Lower leg skin (tissue), 4 donors: ENCODE data around the gene PXYLP1. TPM values are rescaled to one million over a fixed set of nuclear protein-coding genes. Genes with fewer than 3 reads are reported as not detected.

Experiments
- DNase-seq, 2 donors: peaks; one replicate each; pipeline ENCODE4 v3.0.0-alpha.2; 2019; ENCODE audit warnings: low spot score in 2 of 2
- H3K4me3 ChIP-seq: fragments of 200-600 bp; sonication (generic); 2 replicates; pipeline ENCODE4 v1.5.1; 2017; ENCODE audit warnings: mild to moderate bottlenecking, low read depth; ENCODE audit not compliant: poor library complexity, severe bottlenecking
- POLR2A ChIP-seq, 2 donors: fragments of 450-650 bp; IDR thresholded peaks; one replicate each; pipeline ENCODE4 v1.6.1; 2016 to 2017; ENCODE audit warnings: antibody characterized with exemption in 2 of 2, mild to moderate bottlenecking in 1 of 2, moderate library complexity in 1 of 2
- WGBS, 2 donors: methylation state at CpG; one replicate each; pipeline ENCODE4 v1.1.5; 2018; 5-methylcytosine and 5-hydroxymethylcytosine counted together
- intact Hi-C: fragments of 100-400 bp; cut with DNase I; formaldehyde crosslinking; loops from one replicate; pipeline ENCODE4 v1.15.0; 2023; ENCODE audit warnings: low total_unique reads
- total RNA-seq, 4 donors: library from RNA; depleted of rRNA; stranded (reverse); fragments of >200 nt; gene quantifications; one replicate each; pipeline ENCODE4 v1.1.0, GENCODE V29; 2016
- TF ChIP-seq, protein P1 (sequence below), 3 donors: fragments of 450-650 bp; IDR thresholded peaks; one replicate each; pipeline ENCODE4 v1.5.1; 2016; ENCODE audit warnings: antibody characterized with exemption in 3 of 3, mild to moderate bottlenecking in 3 of 3, moderate library complexity in 2 of 3

Gene PXYLP1
- total RNA-seq, 4 donors from 2014 or later = 8.8 to 14.5 (median 10.2) TPM

DNA sequence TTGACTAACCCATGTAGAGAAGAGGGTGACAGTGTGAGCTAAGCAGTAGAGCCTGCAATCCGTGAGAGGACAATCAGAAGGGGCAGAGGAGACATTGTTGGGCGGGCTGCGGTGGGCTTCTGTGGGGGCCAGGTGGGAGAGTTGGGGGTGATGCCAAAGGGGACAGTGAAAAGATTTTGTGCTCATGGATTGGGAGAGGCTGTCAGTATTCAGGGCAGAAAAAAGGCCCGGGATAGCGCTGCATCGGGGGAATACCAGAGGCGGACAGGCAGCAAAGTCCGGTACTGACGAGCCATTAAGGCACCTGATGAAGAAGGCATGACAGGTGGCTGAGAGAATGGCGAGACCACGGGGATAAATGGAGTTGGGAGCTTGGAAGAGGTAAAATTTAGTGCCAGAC, 1.3 kb upstream of the PXYLP1 start:
- no peak for DNase-seq
- H3K4me3 ChIP-seq = no peak overlapping the region
- WGBS, 2 donors = 97 to 98% methylated on average over 11 of the region's 11 CpGs
- intact Hi-C loops = no loop called here
- TF ChIP-seq, protein P1, sequence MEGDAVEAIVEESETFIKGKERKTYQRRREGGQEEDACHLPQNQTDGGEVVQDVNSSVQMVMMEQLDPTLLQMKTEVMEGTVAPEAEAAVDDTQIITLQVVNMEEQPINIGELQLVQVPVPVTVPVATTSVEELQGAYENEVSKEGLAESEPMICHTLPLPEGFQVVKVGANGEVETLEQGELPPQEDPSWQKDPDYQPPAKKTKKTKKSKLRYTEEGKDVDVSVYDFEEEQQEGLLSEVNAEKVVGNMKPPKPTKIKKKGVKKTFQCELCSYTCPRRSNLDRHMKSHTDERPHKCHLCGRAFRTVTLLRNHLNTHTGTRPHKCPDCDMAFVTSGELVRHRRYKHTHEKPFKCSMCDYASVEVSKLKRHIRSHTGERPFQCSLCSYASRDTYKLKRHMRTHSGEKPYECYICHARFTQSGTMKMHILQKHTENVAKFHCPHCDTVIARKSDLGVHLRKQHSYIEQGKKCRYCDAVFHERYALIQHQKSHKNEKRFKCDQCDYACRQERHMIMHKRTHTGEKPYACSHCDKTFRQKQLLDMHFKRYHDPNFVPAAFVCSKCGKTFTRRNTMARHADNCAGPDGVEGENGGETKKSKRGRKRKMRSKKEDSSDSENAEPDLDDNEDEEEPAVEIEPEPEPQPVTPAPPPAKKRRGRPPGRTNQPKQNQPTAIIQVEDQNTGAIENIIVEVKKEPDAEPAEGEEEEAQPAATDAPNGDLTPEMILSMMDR (IDR thresholded peaks at IDR 0.05) = no peak
- TF ChIP-seq POLR2A (IDR thresholded peaks at IDR 0.05) = no peak

DNA sequence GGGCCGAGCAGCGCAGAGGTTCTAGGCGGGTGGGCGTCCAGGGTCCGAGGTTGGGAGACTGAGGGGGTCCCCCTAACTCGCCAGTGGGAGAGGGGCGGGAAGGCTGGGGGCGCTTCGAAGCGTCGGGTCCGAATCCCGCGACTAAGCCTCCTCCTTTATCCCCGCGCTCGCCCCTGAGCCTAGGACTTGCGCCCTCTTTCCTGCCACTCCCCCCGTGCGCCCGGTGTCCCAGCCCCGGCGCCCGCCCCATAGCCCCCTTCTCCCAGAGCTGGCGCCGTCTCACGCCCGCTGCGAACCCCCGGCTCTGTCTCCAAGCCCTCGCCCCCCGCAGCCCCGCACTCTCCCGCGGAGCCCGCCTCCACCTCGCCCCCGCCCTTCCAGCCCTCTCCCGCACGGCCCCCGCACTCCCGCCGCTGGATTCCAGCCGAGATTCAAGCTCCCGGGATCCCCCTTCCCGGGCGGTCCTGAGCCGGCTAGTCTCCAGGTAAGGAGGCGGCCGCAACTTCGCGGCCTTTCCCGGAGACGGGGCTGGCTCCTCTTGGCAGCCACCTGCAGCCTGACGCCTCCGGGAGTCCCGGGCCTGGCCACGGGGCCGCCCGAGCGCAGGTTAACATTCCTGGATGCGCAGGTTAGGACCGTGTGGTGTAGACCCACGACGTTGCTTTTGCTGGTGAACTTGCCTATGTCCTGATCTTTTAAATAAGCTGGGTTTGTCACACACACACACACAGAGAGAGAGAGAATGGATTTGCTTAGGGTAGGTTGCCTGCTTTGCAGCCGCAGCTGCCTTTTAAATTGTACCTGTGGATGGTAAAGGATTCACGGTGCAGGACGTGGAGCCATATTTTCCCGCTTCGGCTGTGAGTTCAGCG, 563 bp downstream of the PXYLP1 start:
- WGBS, 2 donors = 2 to 3% methylated on average over 39 to 42 of the region's 71 CpGs
- TF ChIP-seq, protein P1 (IDR thresholded peaks at IDR 0.05) = no peak
- TF ChIP-seq POLR2A (IDR thresholded peaks at IDR 0.05) = no peak
- H3K4me3 ChIP-seq = peak overlapping the region; percentile 56
- DNase-seq = peak in 1 of 2 donors; percentile 90
- intact Hi-C loops = loop anchor here (2.0 kb wide), 1 partner anchor 47 kb away; no protein-coding TSS in a partner anchor

DNA sequence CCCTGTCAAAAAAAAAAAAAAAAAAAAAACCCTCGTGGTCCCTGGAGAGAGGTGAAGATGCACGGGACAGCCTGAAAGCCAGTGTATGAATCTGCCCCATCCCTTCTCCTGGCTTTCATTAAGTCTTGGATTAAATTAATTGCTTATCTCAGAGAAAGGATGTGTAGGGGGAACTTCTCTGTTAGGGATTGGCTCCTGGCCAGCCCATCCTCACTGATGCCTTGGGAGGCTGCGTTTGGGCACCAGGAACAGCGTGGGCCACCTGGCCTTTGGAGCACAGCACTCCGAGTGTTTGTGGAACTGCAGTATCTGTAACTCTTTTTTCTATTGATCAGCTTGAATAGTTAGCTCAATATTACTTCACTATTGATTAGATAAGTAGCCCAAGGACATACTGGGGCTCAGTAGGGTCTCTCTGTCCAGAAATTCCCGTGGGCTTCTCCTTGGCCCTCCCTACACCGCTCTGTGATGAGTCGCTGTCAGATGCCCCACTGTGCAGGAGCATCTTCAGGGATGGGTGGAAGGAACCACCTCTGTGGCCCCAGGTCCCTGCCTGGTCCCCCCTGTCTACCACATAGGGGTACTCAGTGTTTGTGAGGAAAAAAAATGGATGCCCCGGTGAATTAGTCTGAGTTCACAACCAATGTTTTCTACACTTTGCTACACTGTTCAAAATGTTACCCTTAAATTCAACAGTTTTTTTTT, 2.0 kb downstream of the PXYLP1 start:
- no peak for DNase-seq
- no peak overlapping the region for H3K4me3 ChIP-seq
- intact Hi-C loops = loop anchor here (2.0 kb wide), 1 partner anchor 45 kb away; no protein-coding TSS in a partner anchor
- no peak for TF ChIP-seq POLR2A (IDR thresholded peaks at IDR 0.05)
- TF ChIP-seq, protein P1 (IDR thresholded peaks at IDR 0.05) = no peak
- WGBS, 2 donors = 79 to 85% methylated on average over 9 of the region's 9 CpGs

DNA sequence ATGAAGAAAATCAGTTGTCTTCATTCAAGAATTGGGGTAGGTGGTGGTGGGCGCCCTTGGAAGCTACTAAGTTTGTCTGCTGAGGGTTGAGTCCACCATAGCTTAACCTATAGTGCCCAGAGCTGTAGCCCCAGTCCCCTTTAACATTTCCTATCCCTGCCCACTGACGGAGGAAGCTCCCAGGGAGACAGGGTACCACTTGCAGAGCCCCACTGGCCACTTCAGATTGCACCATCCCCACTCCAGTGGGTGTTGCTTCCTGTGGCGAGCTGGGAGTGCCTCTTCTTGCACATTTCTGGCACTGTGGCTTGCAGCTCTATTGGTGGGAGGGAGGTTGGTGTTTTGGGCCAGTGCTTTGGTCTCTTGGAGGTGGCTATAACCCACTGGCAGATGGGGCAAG, 2.7 kb downstream of the PXYLP1 start:
- intact Hi-C loops = no loop called here
- no peak for DNase-seq
- H3K4me3 ChIP-seq = no peak overlapping the region
- 65 to 72% methylated on average over 3 of the region's 3 CpGs for WGBS, 2 donors
- TF ChIP-seq POLR2A (IDR thresholded peaks at IDR 0.05) = no peak
- TF ChIP-seq, protein P1 (IDR thresholded peaks at IDR 0.05) = no peak

DNA sequence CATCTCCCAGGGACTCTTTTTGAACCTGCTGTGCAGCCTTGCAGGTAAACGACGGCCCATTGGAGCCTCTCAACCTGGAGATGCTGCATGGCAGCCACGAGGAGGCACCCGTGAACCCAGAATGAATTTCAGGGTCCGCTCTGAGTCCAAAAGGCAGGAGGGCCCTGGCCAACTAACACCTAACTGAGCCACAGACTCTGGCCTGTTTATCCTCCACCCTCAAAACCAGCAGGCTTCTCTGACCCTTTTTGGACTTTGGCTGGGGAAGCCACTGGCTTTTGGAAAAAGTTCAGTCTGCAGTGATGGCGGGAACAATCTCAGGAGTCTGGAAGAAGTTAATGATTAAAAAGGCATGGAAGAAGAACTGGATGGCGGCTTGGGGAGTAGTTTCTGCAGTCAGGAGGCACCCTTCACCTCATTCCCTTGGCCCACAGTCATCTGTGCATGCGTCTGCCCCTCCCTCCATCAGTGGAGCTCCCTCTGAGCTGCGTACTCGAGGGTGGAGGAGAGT, 4.1 kb downstream of the PXYLP1 start:
- WGBS, 2 donors = 79 to 86% methylated on average over 10 of the region's 10 CpGs
- no peak for DNase-seq

More for the DNA sequence above, 4.1 kb downstream of the PXYLP1 start:
- H3K4me3 ChIP-seq = no peak overlapping the region
- no peak for TF ChIP-seq POLR2A (IDR thresholded peaks at IDR 0.05)
- TF ChIP-seq, protein P1 (IDR thresholded peaks at IDR 0.05) = no peak
- intact Hi-C loops = no loop called here
